GM23248 (cell line): ENCODE measurements around the gene PRSS16. TPM values are rescaled to one million over a fixed set of nuclear protein-coding genes. Genes with fewer than 3 reads are reported as not detected.
A peak's percentile ranks its signal among the peaks of the same experiment; 100 is the strongest.
"Not testable (repeated sequence)": the region's sequence is repeated elsewhere in the genome, so short reads cannot be mapped to it uniquely, and the experiment has no call there.

Experiments
- DNase-seq: peaks from one replicate; pipeline ENCODE4 v3.0.0-alpha.2; 2015
- H2AFZ ChIP-seq: fragments of 200-600 bp; sonication (generic); 2 replicates; pipeline ENCODE4 v1.6.1; 2016; ENCODE audit warnings: antibody characterized with exemption
- H3F3A ChIP-seq: fragments of 200-600 bp; sonication (generic); 2 replicates; pipeline ENCODE4 v1.6.1; 2016; ENCODE audit warnings: mild to moderate bottlenecking, antibody characterized with exemption, mixed run types; ENCODE audit not compliant: insufficient read depth
- H3K27ac ChIP-seq: fragments of 200-600 bp; sonication (generic); 2 replicates; pipeline ENCODE4 v1.5.1; 2016; ENCODE audit warnings: mild to moderate bottlenecking
- H3K27me3 ChIP-seq: fragments of 200-600 bp; sonication (generic); replicated peaks from 2 replicates; pipeline ENCODE4 v1.6.1; 2016; ENCODE audit warnings: mild to moderate bottlenecking; ENCODE audit not compliant: insufficient read depth
- H3K36me3 ChIP-seq: fragments of 200-600 bp; sonication (generic); 2 replicates; pipeline ENCODE4 v1.6.1; 2016; ENCODE audit warnings: low read depth, mild to moderate bottlenecking
- H3K4me1 ChIP-seq: fragments of 200-600 bp; sonication (generic); 2 replicates; pipeline ENCODE4 v1.6.1; 2016; ENCODE audit warnings: mild to moderate bottlenecking; ENCODE audit not compliant: insufficient read depth
- H3K4me2 ChIP-seq: fragments of 200-600 bp; sonication (generic); one replicate; pipeline ENCODE4 v1.6.1; 2016; ENCODE audit warnings: mild to moderate bottlenecking; ENCODE audit not compliant: unreplicated experiment
- H3K4me3 ChIP-seq: fragments of 200-600 bp; sonication (generic); 2 replicates; pipeline ENCODE4 v1.5.1; 2016; ENCODE audit warnings: mild to moderate bottlenecking
- H3K79me2 ChIP-seq: fragments of 200-600 bp; sonication (generic); 2 replicates; pipeline ENCODE4 v1.6.1; 2016; ENCODE audit warnings: mild to moderate bottlenecking; ENCODE audit not compliant: insufficient read depth
- H3K9ac ChIP-seq: fragments of 200-600 bp; sonication (generic); 2 replicates; pipeline ENCODE4 v1.6.1; 2016; ENCODE audit warnings: mild to moderate bottlenecking
- H3K9me2 ChIP-seq: fragments of 200-600 bp; sonication (generic); 2 replicates; pipeline ENCODE4 v1.6.1; 2016; ENCODE audit warnings: mixed run types, mild to moderate bottlenecking, moderate library complexity; ENCODE audit not compliant: insufficient read depth
- H3K9me3 ChIP-seq: fragments of 200-600 bp; sonication (generic); one replicate; pipeline ENCODE4 v1.6.1; 2017; ENCODE audit warnings: low read depth
- H4K20me1 ChIP-seq: fragments of 200-600 bp; sonication (generic); 2 replicates; pipeline ENCODE4 v1.6.0; 2016; ENCODE audit not compliant: insufficient read depth
- EZH2 ChIP-seq: fragments of 200-600 bp; sonication (generic); IDR thresholded peaks from 2 replicates; pipeline ENCODE4 v1.6.1; 2018; ENCODE audit warnings: antibody characterized with exemption, mild to moderate bottlenecking; ENCODE audit not compliant: insufficient read depth, poor library complexity, severe bottlenecking
- EZH2phosphoT487 ChIP-seq: fragments of 200-600 bp; sonication (generic); IDR thresholded peaks from 2 replicates; pipeline ENCODE4 v1.6.1; 2018; ENCODE audit warnings: antibody characterized with exemption, moderate library complexity, mild to moderate bottlenecking, low read depth; ENCODE audit not compliant: insufficient read depth
- WGBS, 2 experiments: methylation state at CpG; one replicate each; pipeline ENCODE4 v1.1.6; 2015 to 2017; ENCODE audit warnings: low lambda C conversion rate in 2 of 2, low coverage in 1 of 2; ENCODE audit errors: missing lambda C conversion rate in 2 of 2; 5-methylcytosine and 5-hydroxymethylcytosine counted together
- in situ Hi-C: fragments of 300-500 bp; cut with MboI; formaldehyde crosslinking; loops from 2 replicates; pipeline ENCODE4 v1.15.0; 2020
- polyA plus RNA-seq: library from polyadenylated mRNA; unstranded; fragments of >200 nt; fragmentation: Nextera tagmentation; extraction: Ambion mirVana; gene quantifications from 2 replicates; pipeline ENCODE4 v1.2.1, GENCODE V29; 2016
- total RNA-seq: library from RNA; depleted of rRNA; stranded (reverse); fragments of >200 nt; shearing (Covaris generic); gene quantifications from 2 replicates; pipeline ENCODE4 v1.2.3, GENCODE V29; 2014

PRSS16 gene
- total and polyA plus RNA-seq, 2 experiments from 2014 or later: 0.86 TPM; not detected in 1

- Histone ChIP-seq H3K4me3 (no peak overlapping the region), H3K36me3 (no peaks in the 10 kb centered on the region), H3K4me1 (no peaks in the 10 kb centered on the region), H3K79me2 (no peaks in the 10 kb centered on the region), H2AFZ (no peak overlapping the region), H4K20me1 (no peaks in the 10 kb centered on the region), H3K4me2 (no peak overlapping the region), H3F3A (0 out of 2 replicates have a peak, but pooled peaks cover under 1% of the 10 kb centered on the region), H3K27me3 (peaks cover 33% of the 10 kb centered on the region), H3K9me2 (no peaks in the 10 kb centered on the region), H3K9ac (no peak overlapping the region), H3K27ac (no peak overlapping the region), H3K9me3 (no peaks in the 10 kb centered on the region)
- no peak for DNase-seq
- in situ Hi-C loops: no loop called here
- TF ChIP-seq EZH2phosphoT487 (no peak), EZH2 (no peak)
- 26 to 38% methylated on average over 2 of the region's 2 CpGs for WGBS, 2 experiments
These were observed 38.3 kb upstream of the PRSS16 start for GRCh38 chr6:27209196-27209595.

- Histone ChIP-seq H3K9me2 (no peaks in the 10 kb centered on the region), H3K9ac (no peak overlapping the region), H3K36me3 (no peaks in the 10 kb centered on the region), H2AFZ (no peak overlapping the region), H3K9me3 (no peaks in the 10 kb centered on the region), H3K27me3 (peaks cover 27% of the 10 kb centered on the region), H3K4me2 (no peak overlapping the region), H3K4me1 (no peaks in the 10 kb centered on the region), H4K20me1 (no peaks in the 10 kb centered on the region), H3K4me3 (no peak overlapping the region), H3K79me2 (no peaks in the 10 kb centered on the region), H3K27ac (no peak overlapping the region), H3F3A (0 out of 2 replicates have a peak, but pooled peaks cover 4% of the 10 kb centered on the region)
- in situ Hi-C loops: no loop called here
- no peak for DNase-seq
- TF ChIP-seq EZH2: no peak
- no peak for TF ChIP-seq EZH2phosphoT487
- 60 to 69% methylated on average over 18 of the region's 18 CpGs for WGBS, 2 experiments
These were observed 37.7 kb upstream of the PRSS16 start for GRCh38 chr6:27209659-27210269.

- H3K9me2 ChIP-seq, DNase-seq, H3F3A ChIP-seq, H3K36me3 ChIP-seq, H3K79me2 ChIP-seq, H4K20me1 ChIP-seq, in situ Hi-C loops, H3K4me1 ChIP-seq, H3K4me3 ChIP-seq, H3K4me2 ChIP-seq, H3K27me3 ChIP-seq, H2AFZ ChIP-seq, H3K27ac ChIP-seq, H3K9ac ChIP-seq, H3K9me3 ChIP-seq: not testable (repeated sequence)
- WGBS, 2 experiments: 82 to 85% methylated on average over 14 to 15 of the region's 15 CpGs
These were observed 34.4 kb upstream of the PRSS16 start for GRCh38 chr6:27213091-27213517.

- H2AFZ ChIP-seq: peak overlapping the region; percentile 83
- no peaks in the 10 kb centered on the region for H3K79me2 ChIP-seq
- H3K36me3 ChIP-seq: no peaks in the 10 kb centered on the region
- in situ Hi-C loops: no loop called here
- H3K9me3 ChIP-seq: no peaks in the 10 kb centered on the region
- H3K27me3 ChIP-seq: 0 out of 2 replicates have a peak, but pooled peaks cover 5% of the 10 kb centered on the region
- WGBS, 2 experiments: 18 to 19% methylated on average over 27 to 29 of the region's 29 CpGs
- no peaks in the 10 kb centered on the region for H3K9me2 ChIP-seq
- peak; percentile 22 for DNase-seq
- TF ChIP-seq EZH2phosphoT487 (no peak), EZH2 (no peak)
- peak overlapping the region; percentile 75 for H3K4me3 ChIP-seq
- H3K27ac ChIP-seq: no peak overlapping the region
- no peaks in the 10 kb centered on the region for H4K20me1 ChIP-seq
- H3K4me1 ChIP-seq: no peaks in the 10 kb centered on the region
- no peak overlapping the region for H3K9ac ChIP-seq
- H3K4me2 ChIP-seq: peak overlapping the region; percentile 67
- 0 out of 2 replicates have a peak, but pooled peaks cover 4% of the 10 kb centered on the region for H3F3A ChIP-seq
These were observed 33.9 kb upstream of the PRSS16 start for GRCh38 chr6:27213544-27214125.
